IPS DF 4.7 (cell line): Measurements from ENCODE around the gene KSR2.

Experiments
- DNase-seq: peaks from one replicate; pipeline ENCODE4 v3.0.0-alpha.2; 2013; ENCODE audit warnings: low spot score; ENCODE audit errors: extremely low read depth

The KSR2 gene

GRCh38 chr12:117582135-117582784 lies 386.5 kb downstream of the KSR2 start:
- no peak for DNase-seq

DNA sequence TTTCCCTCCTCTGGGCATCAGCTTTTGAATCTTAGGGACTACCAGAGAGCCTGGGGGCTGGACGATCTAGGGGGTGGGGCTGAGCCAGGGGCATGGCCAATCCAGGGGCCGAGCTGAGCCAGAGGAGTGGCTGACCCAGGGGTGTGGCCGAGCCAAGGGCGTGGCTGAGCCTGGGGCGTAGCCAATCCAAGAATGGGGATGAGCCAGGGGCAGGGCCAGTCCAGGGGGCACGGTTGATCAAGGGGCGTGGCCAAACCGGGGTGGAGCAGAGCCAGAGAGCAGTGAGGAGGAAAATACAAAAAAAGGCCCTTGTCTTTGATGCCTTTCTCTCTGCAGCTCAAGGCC lies 388.1 kb downstream of the KSR2 start:
- DNase-seq: peak; percentile 87

GRCh38 chr12:117580015-117580717 lies 388.6 kb downstream of the KSR2 start:
- no peak for DNase-seq

DNA sequence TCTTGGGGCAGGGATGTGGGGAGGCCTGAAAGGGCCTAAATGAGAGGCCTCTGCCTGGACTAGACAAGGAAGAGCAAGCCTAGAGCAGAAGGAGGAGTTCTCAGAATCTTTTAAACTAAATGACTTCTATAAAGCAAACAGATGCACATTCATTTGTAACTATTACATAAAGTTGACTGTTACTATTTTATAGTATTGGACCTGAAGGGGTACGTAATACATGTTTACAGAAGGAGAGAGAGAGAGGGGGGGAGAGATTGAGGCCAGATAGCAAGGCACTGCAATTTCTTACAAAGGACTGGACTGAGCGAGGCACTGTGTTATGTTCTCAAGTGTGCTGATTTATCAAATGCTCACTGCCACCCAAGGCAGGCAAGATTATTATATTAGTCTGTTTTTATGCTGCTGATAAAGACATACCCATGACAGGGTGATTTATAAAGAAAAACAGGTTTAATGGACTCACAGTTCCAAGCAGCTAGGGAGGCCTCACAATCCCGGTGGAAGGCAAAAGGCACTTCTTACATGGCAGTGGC lies 391.6 kb downstream of the KSR2 start:
- no peak for DNase-seq

DNA sequence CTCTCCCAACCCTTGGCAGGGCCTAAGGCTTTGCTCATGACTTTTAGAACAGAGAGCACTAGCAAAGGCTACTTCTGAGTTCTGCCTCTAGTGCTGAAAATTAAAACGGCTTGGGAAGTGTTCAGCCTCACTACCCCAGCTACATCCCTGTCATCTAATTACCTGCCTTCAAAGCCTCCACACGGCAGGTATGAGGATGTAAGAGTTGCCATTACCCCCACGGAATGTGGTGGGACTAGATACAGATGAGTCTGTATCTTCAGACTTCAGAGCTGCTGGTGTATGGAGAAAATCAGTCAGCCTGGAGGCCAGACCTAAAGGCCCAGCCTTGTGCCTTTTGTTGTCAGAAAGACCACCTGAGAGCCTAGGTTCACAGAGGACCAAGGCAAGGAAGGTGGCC lies 392.7 kb downstream of the KSR2 start:
- DNase-seq: no peak

DNA sequence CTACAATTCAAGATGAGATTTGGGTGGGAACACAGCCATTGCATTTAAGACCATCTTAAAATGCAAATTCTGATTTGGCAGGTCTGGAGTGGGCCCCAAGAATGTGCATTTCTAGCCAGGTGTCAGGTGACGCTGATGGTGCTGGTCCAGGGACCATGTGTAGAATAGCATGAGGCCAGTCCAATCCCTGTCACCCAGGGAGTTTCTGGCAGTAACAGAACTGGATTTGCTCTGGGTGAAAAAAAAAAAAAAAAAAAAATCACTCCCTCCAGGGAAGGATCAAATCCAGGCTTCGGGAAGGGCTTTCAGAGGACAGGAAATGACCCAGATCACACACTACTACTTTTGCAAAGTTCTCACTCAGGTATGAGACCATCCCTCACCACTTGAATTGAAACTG lies 394.1 kb downstream of the KSR2 start:
- DNase-seq: no peak

GRCh38 chr12:117572755-117573154 lies 396.0 kb downstream of the KSR2 start:
- no peak for DNase-seq

DNA sequence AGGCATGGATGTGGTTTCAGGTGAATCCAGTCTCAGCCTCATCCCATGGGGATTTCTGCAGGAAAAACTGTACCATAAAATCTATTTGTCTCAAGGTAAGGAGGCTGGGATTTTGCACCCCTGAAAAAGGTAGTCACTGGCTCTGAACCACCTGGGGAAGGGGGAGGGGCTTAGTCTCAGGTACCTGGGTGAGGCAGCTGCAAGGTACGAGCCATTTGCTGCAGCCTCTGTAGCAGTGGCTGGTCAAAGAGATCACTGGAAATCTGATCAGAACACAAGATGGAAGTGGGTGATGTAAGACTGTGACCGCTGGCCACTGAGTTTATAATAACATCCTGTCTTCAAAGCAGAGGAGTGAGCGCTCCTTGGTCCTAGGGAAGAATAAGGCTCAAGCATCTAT lies 397.5 kb downstream of the KSR2 start:
- DNase-seq: no peak

- no peak for DNase-seq
These were observed 398.2 kb downstream of the KSR2 start for GRCh38 chr12:117570608-117571007.

DNA sequence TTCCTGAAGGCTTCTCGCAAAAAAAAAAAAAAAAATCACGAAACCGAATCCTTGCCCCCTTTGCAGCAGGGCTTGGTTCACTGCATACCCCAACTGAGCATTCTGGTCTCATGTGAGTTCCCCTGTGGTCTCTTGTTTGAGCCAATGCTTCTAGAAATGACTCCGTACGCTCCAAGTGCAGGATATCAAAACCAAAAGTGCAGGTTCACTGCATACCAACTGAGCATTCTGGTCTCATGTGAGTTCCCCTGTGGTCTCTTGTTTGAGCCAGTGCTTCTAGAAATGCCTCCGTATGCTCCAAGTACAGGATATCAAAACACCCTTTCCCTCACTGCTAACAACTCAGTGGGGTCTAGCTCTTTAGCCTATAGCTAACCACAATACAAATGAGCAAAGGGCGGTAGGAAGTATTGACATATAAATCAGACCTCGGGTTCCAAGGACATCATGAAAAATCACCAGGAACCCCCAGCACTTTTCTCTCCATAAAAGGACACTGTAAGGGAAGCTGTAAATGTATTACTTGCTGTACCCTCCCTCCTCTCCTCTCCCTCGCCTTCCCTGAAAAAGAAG lies 401.1 kb downstream of the KSR2 start:
- no peak for DNase-seq

GRCh38 chr12:117564881-117565280 lies 403.9 kb downstream of the KSR2 start:
- no peak for DNase-seq

GRCh38 chr12:117563706-117564105 lies 405.1 kb downstream of the KSR2 start:
- no peak for DNase-seq

- DNase-seq: no peak
These were observed 405.8 kb downstream of the KSR2 start for GRCh38 chr12:117563007-117563406.

DNA sequence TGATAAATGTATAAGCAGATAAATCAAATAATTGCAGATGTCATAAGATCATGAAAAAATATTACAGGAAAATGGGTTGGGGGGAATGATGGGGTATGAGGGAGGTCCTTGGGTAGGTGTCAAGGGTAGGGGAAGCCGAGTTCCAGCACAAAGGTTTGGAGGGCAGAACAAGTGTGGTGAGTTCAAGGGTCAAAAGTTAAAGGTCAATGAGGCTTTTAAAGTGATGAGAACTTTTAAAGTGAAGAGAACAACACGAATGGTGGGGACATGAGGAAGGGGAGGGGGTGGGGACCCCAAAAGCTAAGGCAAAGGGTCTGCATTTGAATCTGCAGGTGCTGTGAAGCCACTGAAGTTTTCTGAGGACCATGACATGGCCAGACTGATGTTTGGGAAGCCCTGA lies 406.8 kb downstream of the KSR2 start:
- DNase-seq: no peak

DNA sequence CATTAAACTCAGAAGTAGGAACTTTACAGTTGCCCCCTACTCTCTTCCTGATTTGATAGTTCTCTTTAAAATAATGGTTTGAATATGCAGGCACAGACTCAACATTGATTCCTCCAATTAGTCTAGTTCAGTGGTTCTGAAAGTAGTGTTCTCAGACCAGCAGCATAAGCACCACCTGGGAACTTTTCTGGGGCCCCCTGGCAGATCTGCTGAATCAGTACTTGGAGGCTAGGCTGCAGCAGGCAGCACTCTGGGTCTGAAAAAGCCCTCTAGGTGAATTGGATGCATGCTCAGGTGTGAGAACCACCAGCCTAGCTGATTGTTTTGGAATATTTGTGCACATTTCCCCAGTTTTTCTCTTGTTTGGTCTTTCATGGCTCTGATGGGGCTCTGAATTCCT lies 408.8 kb downstream of the KSR2 start:
- no peak for DNase-seq

DNA sequence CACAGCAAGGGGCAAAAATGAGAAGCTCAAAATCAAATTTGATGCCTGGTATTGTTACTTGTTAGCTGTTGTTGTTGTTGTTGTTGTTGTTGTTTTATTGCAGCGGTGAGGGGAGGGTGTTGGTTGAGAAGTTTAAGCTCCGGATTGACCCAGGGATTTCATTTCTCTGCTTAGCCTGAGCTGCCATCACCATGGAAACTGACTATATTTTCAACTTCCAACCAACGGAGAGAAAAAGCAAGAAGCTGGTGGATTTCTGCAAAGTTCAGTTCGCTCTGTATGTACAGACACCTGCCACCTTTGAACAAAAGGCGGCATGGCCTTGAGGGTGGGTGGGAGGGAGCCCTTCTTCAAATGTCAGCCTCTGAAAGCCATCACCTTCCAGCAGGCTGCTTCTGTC lies 412.9 kb downstream of the KSR2 start:
- no peak for DNase-seq

DNA sequence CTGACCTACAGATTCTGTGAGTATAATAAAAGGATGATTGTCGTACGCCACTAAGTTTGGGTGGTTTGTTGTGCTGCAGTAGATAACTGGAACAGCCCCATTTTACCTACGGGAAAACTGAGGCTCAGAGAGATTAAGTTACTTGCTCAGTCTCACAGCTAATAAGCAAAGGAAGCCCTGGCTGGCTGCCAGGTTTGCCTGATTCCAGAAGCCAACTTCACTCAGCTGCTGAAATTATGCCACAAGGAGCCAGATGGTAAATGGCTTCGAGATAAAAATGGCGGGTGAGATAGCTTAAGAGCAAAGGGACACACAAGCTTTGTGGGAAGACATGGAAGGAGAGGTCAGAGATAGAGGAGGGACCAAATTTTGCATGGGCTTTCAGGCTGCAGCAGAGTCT lies 415.8 kb downstream of the KSR2 start:
- DNase-seq: no peak

- DNase-seq: no peak
These were observed 417.1 kb downstream of the KSR2 start for GRCh38 chr12:117551665-117552064.

DNA sequence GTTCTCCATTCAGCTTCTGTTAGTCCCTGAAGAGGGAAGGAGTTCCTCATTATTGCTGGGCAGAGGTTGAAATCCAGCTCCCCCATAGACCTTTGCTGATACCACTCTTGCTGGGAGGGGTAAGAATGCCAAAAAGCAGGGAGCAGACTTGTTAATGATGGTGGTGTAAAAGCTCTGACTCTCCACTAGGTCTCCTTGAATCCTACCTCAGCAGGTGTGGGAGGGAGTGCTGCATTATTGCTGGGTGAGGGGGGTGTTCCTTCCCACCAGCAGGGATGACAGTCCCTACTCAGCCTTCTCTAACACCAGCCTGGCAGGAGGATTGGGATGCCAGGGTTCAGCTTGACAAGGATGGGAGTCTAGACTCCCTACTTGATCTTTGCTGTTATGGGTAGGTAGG lies 421.6 kb downstream of the KSR2 start:
- DNase-seq: no peak

- no peak for DNase-seq
These were observed 423.6 kb downstream of the KSR2 start for GRCh38 chr12:117545216-117545615.

GRCh38 chr12:117540011-117540410 lies 428.8 kb downstream of the KSR2 start:
- no peak for DNase-seq

DNA sequence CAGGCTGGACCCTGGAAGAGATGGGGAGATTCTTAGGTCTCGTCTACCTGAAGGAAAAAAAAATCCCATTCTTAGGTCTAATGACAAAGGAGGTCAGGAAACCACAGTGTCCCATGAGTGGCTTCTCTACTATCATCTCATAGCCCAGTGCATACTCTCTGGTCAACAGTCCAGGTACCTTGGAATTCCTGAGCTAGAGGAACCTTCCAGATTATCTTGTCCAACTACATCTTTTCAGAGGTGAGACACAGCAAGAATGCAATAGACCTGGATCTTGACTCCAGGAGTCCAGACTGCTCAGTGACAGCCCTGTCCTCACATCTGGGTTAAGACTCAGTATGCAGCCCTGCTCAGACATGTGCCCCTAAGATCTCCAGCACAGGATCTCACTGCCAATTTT lies 429.9 kb downstream of the KSR2 start:
- no peak for DNase-seq
